ENCODE measurements around the gene ZNF546.

ZNF546 gene

GRCh38 chr19:40054632-40055031 is 57.8 kb downstream of the ZNF546 start:
- DNase-seq (ENCODE audit: low read depth) = no peak
- TF ChIP-seq CTCF (conservative IDR thresholded peaks at IDR 0.05; ENCODE audit: control insufficient read depth, insufficient read depth, low read depth, low read length) = no peak
- no peak overlapping the region for H3K4me3 ChIP-seq (ENCODE audit: control insufficient read depth, low read depth, low read length)

GRCh38 chr19:40055049-40055448 is 58.2 kb downstream of the ZNF546 start:
- TF ChIP-seq CTCF (conservative IDR thresholded peaks at IDR 0.05; ENCODE audit: control insufficient read depth, insufficient read depth, low read depth, low read length) = no peak
- no peak for DNase-seq (ENCODE audit: low read depth)

GRCh38 chr19:40055832-40056504 is 59.1 kb downstream of the ZNF546 start, which contains the start of gene ZNF780B:
Gene ZNF780B, minus strand, starts transcription at chr19:40056231. Its CDS starts 5,899 bp downstream, at chr19:40050332.
- H3K4me3 ChIP-seq (ENCODE audit: control insufficient read depth, low read depth, low read length) = peak within 1 kb of the TSS; percentile 85
- DNase-seq (ENCODE audit: low read depth) = peak; percentile 54
- TF ChIP-seq CTCF (conservative IDR thresholded peaks at IDR 0.05; ENCODE audit: control insufficient read depth, insufficient read depth, low read depth, low read length) = no peak

More at GRCh38 chr19:40055049-40055448, 58.2 kb downstream of the ZNF546 start:
- peak overlapping the region; percentile 85 for H3K4me3 ChIP-seq (ENCODE audit: control insufficient read depth, low read depth, low read length)

GRCh38 chr19:40056505-40056904 is 59.6 kb downstream of the ZNF546 start:
- DNase-seq (ENCODE audit: low read depth) = no peak
- peak overlapping the region; percentile 85 for H3K4me3 ChIP-seq (ENCODE audit: control insufficient read depth, low read depth, low read length)
- no peak for TF ChIP-seq CTCF (conservative IDR thresholded peaks at IDR 0.05; ENCODE audit: control insufficient read depth, insufficient read depth, low read depth, low read length)

GRCh38 chr19:40057166-40057565 is 60.3 kb downstream of the ZNF546 start:
- DNase-seq (ENCODE audit: low read depth) = no peak
- no peak for TF ChIP-seq CTCF (conservative IDR thresholded peaks at IDR 0.05; ENCODE audit: control insufficient read depth, insufficient read depth, low read depth, low read length)
- no peak overlapping the region for H3K4me3 ChIP-seq (ENCODE audit: control insufficient read depth, low read depth, low read length)

GRCh38 chr19:40059624-40060023 is 62.8 kb downstream of the ZNF546 start:
- no peak overlapping the region for H3K4me3 ChIP-seq (ENCODE audit: control insufficient read depth, low read depth, low read length)
- TF ChIP-seq CTCF (conservative IDR thresholded peaks at IDR 0.05; ENCODE audit: control insufficient read depth, insufficient read depth, low read depth, low read length) = no peak
- DNase-seq (ENCODE audit: low read depth) = no peak

All from fibroblast of mammary gland (primary cell).